NCI-H128 (cell line): ENCODE results near the gene CWC27.
"Not testable (repeated sequence)": the region's sequence is repeated elsewhere in the genome, so short reads cannot be mapped to it uniquely, and the experiment has no call there.

Source experiments
- DNase-seq: peaks from one replicate; lab custom pipeline; 2025; ENCODE audit not compliant: unreplicated experiment; lab: John Stamatoyannopoulos, UW

CWC27 gene

GRCh38 chr5:64836786-64837185 is 68.1 kb downstream of the CWC27 start:
- DNase-seq, result no peak

DNA sequence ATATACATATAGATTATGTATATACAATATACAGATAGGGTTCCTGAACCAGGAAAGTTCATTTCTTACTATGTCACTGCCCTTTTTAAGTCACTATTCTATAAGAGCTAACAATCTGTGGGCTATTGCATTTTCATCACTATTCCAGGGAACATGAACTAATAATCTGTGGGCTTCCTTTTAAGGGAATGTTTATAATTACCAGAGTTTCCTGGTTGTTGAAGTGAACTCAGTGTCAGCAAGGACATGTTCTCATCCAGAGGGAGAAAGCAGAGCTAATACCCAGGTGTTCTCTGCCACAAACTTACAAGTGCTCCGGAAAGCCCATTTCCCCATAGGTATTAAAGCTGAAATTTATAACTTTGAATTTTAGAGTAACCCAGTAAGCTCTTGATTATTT is 69.6 kb downstream of the CWC27 start:
- DNase-seq, result no peak

DNA sequence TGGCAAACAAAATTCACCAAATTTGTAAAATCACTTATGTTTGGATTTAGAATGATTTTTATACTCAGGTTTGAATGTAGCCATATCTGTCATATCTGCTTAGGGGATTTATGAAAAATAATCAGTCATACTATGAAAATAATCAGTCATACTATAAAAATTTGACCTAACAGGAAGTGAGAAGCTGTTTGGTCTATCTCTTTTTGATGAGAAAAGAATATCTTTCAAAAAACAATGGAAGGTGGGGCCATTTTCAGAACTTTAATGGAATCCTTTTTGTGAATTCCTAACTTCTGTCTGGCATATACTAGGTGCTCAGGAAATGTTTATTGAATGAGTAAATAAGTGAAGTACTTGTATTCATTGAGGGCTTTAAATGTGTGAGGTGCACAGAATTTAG is 70.1 kb downstream of the CWC27 start:
- DNase-seq, result no peak

- no peak for DNase-seq
Measured at GRCh38 chr5:64839936-64840335, 71.2 kb downstream of the CWC27 start.

GRCh38 chr5:64840958-64841357 is 72.2 kb downstream of the CWC27 start:
- DNase-seq, result no peak

DNA sequence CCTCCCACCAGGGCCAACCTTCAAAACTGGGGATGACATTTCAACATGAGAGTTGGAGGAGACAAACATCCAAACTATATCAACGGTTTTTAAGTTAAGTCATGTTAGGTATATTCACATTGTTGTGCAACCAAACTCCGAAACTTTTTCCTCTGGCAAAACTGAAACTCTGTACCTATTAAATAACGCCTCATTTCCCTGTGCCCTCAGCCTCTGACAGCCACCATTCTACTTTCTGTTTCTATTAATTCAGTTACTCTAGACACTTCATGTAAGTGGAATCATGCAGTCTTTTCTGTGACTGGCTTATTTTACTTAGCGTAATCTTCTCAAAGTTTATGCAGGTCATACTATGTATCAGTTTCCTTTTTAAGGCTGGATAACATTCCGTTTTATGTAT is 85.0 kb downstream of the CWC27 start:
- DNase-seq, result no peak

- no peak for DNase-seq
Measured at GRCh38 chr5:64854855-64855254, 86.1 kb downstream of the CWC27 start.

DNA sequence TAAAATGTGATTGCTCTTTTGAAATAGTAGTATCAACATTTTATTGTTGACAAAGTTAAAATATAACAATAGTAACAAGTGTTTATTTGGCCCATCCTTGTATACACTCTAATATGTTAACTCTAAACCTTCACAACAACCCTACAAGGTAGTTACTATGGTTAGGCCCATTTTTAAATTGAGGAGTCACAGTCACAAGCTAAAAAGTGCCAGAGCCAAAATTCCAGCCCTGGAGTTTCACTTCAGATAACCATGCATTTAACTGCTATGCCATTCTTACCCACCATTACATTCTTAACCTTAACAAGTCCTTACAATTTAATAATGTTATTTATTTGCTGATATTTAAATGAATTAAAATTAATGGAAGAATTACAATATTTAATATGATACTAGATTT is 91.2 kb downstream of the CWC27 start:
- no peak for DNase-seq

DNA sequence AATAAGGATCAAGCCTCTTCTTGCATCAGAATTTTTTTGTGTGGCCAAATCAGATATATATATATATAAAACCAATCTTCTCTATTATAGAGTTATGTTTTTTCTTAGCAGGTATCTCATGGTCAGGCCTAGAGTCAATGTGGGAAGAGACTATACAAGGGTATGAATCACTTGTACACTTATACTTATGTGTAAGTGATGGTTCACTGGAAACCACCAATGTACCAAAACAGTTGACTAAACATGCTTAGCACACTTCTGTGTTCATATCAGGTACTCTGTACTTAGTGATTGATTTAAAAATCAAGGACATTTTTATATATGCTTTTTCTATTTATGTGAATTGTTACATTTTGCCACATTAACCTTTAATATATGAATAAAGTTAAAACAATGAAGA is 92.6 kb downstream of the CWC27 start:
- DNase-seq, result no peak

DNA sequence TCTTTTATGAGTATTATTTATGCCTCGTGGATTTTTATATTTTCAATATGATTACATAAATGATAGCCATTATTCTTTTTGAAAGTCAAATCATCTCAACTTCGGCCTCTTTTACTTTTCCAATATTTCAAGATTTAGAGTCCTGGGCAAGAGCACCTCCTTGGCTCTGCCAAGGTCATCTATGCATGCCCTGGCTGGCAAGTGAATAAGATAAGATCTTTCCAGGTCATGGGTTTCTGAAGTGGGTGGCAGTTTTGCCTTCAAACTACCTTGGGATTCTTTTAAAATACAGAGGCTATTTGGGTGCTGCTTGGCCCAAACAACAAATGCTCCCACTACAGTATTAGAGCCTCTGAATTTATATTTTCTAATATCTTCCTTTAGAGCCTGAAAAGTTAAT is 95.4 kb downstream of the CWC27 start:
- no peak for DNase-seq

- DNase-seq, result no peak
Measured at GRCh38 chr5:64865662-64866061, 96.9 kb downstream of the CWC27 start.

GRCh38 chr5:64869419-64869818 is 100.7 kb downstream of the CWC27 start:
- DNase-seq, result no peak

DNA sequence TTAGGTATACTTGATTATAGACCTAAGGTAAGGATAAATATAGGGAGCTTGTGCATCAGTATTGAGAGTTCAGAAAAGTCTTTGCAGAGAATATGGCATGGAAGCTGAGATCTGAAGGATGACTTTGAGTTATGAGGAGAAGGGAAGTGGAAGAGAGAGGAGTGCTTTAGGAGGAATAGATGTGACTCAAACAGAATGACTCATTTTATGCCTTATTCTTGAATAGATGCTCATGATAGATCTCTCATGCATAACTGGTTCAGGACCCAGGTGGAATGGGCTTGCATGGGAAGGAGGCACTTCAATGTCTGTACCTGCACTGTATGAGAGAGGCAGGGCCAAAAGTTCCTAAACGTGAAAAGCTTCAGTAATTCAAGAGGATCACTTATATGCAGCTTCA is 103.3 kb downstream of the CWC27 start:
- no peak for DNase-seq

GRCh38 chr5:64873441-64873840 is 104.7 kb downstream of the CWC27 start:
- DNase-seq, result no peak

- no peak for DNase-seq
Measured at GRCh38 chr5:64874753-64875152, 106.0 kb downstream of the CWC27 start.

DNA sequence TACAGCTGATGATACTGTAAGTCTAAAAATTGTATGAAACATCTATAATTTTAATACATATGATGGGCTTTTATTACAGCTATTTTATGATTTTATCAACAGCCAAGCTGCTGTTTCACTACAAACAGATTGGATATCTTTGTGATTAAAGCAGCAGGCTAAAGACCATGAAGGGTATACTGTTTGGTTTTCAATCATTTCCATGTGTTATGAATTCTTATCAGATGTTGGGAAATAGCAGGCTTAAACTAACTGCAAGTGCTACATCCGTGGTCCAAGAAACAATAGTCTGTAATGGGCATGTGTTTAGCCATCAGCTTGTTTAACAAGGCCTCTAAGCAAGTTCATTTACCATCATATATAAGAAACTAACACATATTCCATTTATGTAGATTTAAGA is 107.5 kb downstream of the CWC27 start:
- DNase-seq, result no peak

GRCh38 chr5:64880821-64881220 is 112.1 kb downstream of the CWC27 start:
- no peak for DNase-seq

- no peak for DNase-seq
Measured at GRCh38 chr5:64883912-64884311, 115.2 kb downstream of the CWC27 start.

DNA sequence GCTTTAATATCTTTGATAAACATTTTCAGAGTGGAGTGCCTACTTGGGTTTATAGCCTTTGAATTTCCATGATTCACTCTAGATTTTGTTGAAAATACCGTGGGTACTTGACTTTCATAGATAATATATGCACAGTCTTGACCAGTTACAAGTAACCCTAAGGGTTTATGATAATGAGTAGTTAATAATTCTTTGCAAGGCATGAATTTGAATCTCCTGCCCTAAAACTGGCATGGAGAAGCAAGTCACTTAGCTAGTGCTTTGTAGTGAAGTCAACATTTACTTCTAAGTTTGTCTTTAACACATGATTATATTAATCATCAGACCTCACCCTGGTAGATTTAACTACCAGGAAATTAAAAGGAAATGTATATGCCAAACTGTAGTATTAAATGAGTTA is 115.8 kb downstream of the CWC27 start:
- no peak for DNase-seq

GRCh38 chr5:64887910-64888309 is 119.2 kb downstream of the CWC27 start:
- no peak for DNase-seq

GRCh38 chr5:64895748-64896147 is 127.0 kb downstream of the CWC27 start:
- DNase-seq, result no peak

GRCh38 chr5:64899838-64900237 is 131.1 kb downstream of the CWC27 start:
- DNase-seq, result no peak

GRCh38 chr5:64900618-64901017 is 131.9 kb downstream of the CWC27 start:
- DNase-seq, result no peak

- not testable (repeated sequence) for DNase-seq
Measured at GRCh38 chr5:64907399-64907798, 138.7 kb downstream of the CWC27 start.
